ENCODE data around the gene IL4R.

DNA sequence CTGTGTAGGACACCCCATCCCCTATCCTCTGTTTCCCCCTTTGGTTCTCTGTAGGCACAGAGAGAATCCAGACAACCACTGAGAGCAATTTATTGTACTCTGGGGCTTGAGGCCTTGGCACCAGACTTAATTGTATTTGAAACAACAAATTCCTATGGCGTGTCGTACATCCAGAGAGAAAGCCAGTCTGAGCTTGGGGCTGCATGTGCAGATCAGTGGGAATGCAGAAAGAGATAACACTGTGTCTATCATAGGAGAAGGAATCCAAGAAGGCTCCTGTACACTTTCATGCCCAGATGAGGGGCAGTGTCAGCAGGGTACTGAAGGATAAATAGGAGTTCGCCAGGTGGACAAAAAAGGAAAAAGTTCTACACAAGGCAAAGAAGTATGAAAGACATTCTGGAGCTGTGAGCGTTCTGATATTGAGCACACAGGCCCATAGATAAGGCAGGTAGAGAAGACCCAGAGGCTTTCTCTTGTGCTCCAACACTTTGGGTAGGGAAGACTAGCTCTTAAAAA is 22.0 kb upstream of the IL4R start:
- no peak for TF ChIP-seq POLR2A (IDR thresholded peaks at IDR 0.05)
- TF ChIP-seq, protein P1, sequence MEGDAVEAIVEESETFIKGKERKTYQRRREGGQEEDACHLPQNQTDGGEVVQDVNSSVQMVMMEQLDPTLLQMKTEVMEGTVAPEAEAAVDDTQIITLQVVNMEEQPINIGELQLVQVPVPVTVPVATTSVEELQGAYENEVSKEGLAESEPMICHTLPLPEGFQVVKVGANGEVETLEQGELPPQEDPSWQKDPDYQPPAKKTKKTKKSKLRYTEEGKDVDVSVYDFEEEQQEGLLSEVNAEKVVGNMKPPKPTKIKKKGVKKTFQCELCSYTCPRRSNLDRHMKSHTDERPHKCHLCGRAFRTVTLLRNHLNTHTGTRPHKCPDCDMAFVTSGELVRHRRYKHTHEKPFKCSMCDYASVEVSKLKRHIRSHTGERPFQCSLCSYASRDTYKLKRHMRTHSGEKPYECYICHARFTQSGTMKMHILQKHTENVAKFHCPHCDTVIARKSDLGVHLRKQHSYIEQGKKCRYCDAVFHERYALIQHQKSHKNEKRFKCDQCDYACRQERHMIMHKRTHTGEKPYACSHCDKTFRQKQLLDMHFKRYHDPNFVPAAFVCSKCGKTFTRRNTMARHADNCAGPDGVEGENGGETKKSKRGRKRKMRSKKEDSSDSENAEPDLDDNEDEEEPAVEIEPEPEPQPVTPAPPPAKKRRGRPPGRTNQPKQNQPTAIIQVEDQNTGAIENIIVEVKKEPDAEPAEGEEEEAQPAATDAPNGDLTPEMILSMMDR (IDR thresholded peaks at IDR 0.05 in 8 of 11, conservative IDR thresholded peaks at IDR 0.05 in 3 of 11): no peak

Measured in spleen (tissue), 7 donors.